K562 (cell line): ENCODE results near the gene CUX1. TPM values are rescaled to one million over a fixed set of nuclear protein-coding genes. Genes with fewer than 3 reads are reported as not detected.

Source experiments
- ATAC-seq: fragments of 200-7000 bp; cut with Tn5 transposase; 3 replicates; pipeline ENCODE4 v1.9.1; 2020; ENCODE audit warnings: moderate library complexity
- BruUV-seq: library from RNA; stranded (reverse); fragments of 400-500 nt; replicated peaks from 2 replicates; lab custom pipeline; 2021; lab: Mats Ljungman, UMichigan
- CTCF ChIA-PET: fragments of 300-600 bp; formaldehyde crosslinking; extraction: SDS; loops from one replicate; lab custom pipeline; 2021; ENCODE audit warnings: low intra/inter-chr PET ratio; lab: Yijun Ruan, JAX
- POLR2A ChIA-PET: fragments of 300-600, 350-650 bp; sonication (Branson Sonifier 250); formaldehyde crosslinking; extraction: SDS; loops from one replicate; lab custom pipeline; 2021; ENCODE audit warnings: antibody characterized with exemption, inconsistent platforms; lab: Yijun Ruan, JAX
- DNase-seq, 4 experiments: peaks; one replicate each; pipeline versions ENCODE4 v3.0.0 to v3.0.0-alpha.2; 2011 to 2018; ENCODE audit warnings: low spot score in 3 of 4, mixed read lengths in 3 of 4; ENCODE audit errors: extremely low read depth in 1 of 4
- FAIRE-seq: peaks from 2 replicates; lab custom pipeline; 2011; peaks lifted over from hg19 to GRCh38; lab: Jason Lieb, UNC
- H2AFZ ChIP-seq: 2 replicates; pipeline ENCODE4 v1.6.0; 2011; ENCODE audit warnings: low read depth, low read length, control low read depth, inconsistent platforms
- H3K27ac ChIP-seq: fragments of 200-600 bp; 3 replicates; pipeline ENCODE4 v1.8.0; 2011; ENCODE audit warnings: low read depth, mild to moderate bottlenecking, control low read depth, inconsistent platforms, low read length, moderate library complexity, mixed read lengths; ENCODE audit errors: extremely low read depth
- H3K27me3 ChIP-seq, 2 experiments: fragments of 300-600 bp in 1 of 2; 2 replicates in 1 of 2; 3 replicates in 1 of 2; pipeline versions ENCODE4 v1.6.0 to v1.8.0; 2011; ENCODE audit warnings: inconsistent platforms in 2 of 2, low read length in 2 of 2, mild to moderate bottlenecking in 1 of 2, mixed read lengths in 1 of 2, moderate library complexity in 1 of 2; ENCODE audit not compliant: control insufficient read depth in 2 of 2, insufficient read depth in 2 of 2
- H3K36me3 ChIP-seq: fragments of 300-600 bp; 3 replicates; pipeline ENCODE4 v1.8.0; 2011; ENCODE audit warnings: mild to moderate bottlenecking, low read length, inconsistent platforms; ENCODE audit not compliant: control insufficient read depth, insufficient read depth
- H3K4me1 ChIP-seq, 2 experiments: fragments of 200-600 bp in 1 of 2; replicated peaks in 1 of 2; 2 replicates in 1 of 2; 3 replicates in 1 of 2; pipeline versions ENCODE4 v1.5.1 to v1.8.0; 2011; ENCODE audit warnings: inconsistent platforms in 2 of 2, low read length in 2 of 2, mild to moderate bottlenecking in 1 of 2, mixed read lengths in 1 of 2, moderate library complexity in 1 of 2; ENCODE audit not compliant: control insufficient read depth in 2 of 2, insufficient read depth in 2 of 2
- H3K4me2 ChIP-seq: 2 replicates; pipeline ENCODE4 v1.6.1; 2011; ENCODE audit warnings: low read length, control low read depth, inconsistent platforms, mixed read lengths; ENCODE audit not compliant: insufficient read depth
- H3K4me3 ChIP-seq: fragments of 200-600 bp; sonication (generic), shearing (Covaris generic); 2 replicates; pipeline ENCODE4 v1.5.1; 2016; ENCODE audit warnings: control low read depth, inconsistent platforms
- H3K79me2 ChIP-seq: fragments of 200-600 bp; 3 replicates; pipeline ENCODE4 v1.8.0; 2011; ENCODE audit warnings: low read length, inconsistent platforms; ENCODE audit not compliant: control insufficient read depth, insufficient read depth
- H3K9ac ChIP-seq, 2 experiments: 2 replicates each; pipeline versions ENCODE4 v1.6.0 to v1.6.1; 2011; ENCODE audit warnings: low read depth in 2 of 2, low read length in 2 of 2, control low read depth in 1 of 2, inconsistent platforms in 1 of 2, mild to moderate bottlenecking in 1 of 2, mixed read lengths in 1 of 2; ENCODE audit not compliant: insufficient read depth in 1 of 2
- H3K9me1 ChIP-seq: one replicate; pipeline ENCODE4 v1.6.0; 2011; ENCODE audit warnings: inconsistent platforms, mild to moderate bottlenecking, low read length, moderate library complexity; ENCODE audit not compliant: control insufficient read depth, insufficient read depth
- H3K9me3 ChIP-seq: replicated peaks from 2 replicates; pipeline ENCODE4 v1.5.1; 2011; ENCODE audit warnings: low read depth, low read length, inconsistent platforms; ENCODE audit not compliant: control insufficient read depth, insufficient read depth
- H4K20me1 ChIP-seq: replicated peaks from 2 replicates; pipeline ENCODE4 v1.6.1; 2011; ENCODE audit warnings: low read length, inconsistent platforms, mixed read lengths; ENCODE audit not compliant: control insufficient read depth, insufficient read depth
- BRD4 ChIP-seq: fragments of 200-600 bp; sonication (generic); IDR thresholded peaks from 2 replicates; pipeline ENCODE4 v1.6.1; 2017; ENCODE audit warnings: inconsistent platforms
- BRD9 ChIP-seq: fragments of 450-650 bp; IDR thresholded peaks from 2 replicates; pipeline ENCODE4 v1.6.1; 2018; ENCODE audit warnings: low read depth; ENCODE audit not compliant: partially characterized antibody
- CREB3 ChIP-seq: fragments of 450-650 bp; conservative IDR thresholded peaks from 2 replicates; pipeline ENCODE4 v1.6.1; 2016; ENCODE audit warnings: missing genetic modification characterization, low read depth, mild to moderate bottlenecking, missing compliant biosample characterization, moderate library complexity
- CREM ChIP-seq: IDR thresholded peaks from 2 replicates; pipeline ENCODE4 v1.6.1; 2014; ENCODE audit warnings: antibody characterized with exemption, low read depth
- E4F1 ChIP-seq: fragments of 250-450 bp; sonication (Bioruptor Pico); IDR thresholded peaks from 2 replicates; pipeline ENCODE4 v1.5.0; 2021; ENCODE audit warnings: mild to moderate bottlenecking, borderline replicate concordance
- ETV1 ChIP-seq: fragments of 450-650 bp; conservative IDR thresholded peaks from 2 replicates; pipeline ENCODE4 v1.6.1; 2016; ENCODE audit warnings: missing genetic modification characterization, control low read depth, low read depth, missing compliant biosample characterization
- HDAC8 ChIP-seq: fragments of 450-650 bp; IDR thresholded peaks from 2 replicates; pipeline ENCODE4 v1.6.1; 2016; ENCODE audit warnings: mild to moderate bottlenecking, missing genetic modification characterization, moderate library complexity, missing compliant biosample characterization
- PHF21A ChIP-seq: fragments of 450-650 bp; IDR thresholded peaks from 2 replicates; pipeline ENCODE4 v1.6.1; 2017; ENCODE audit warnings: low read depth, borderline replicate concordance
- PTTG1 ChIP-seq: fragments of 450-650 bp; IDR thresholded peaks from 2 replicates; pipeline ENCODE4 v1.6.1; 2016; ENCODE audit warnings: low read depth, mild to moderate bottlenecking, missing genetic modification characterization, missing compliant biosample characterization
- RCOR1 ChIP-seq, 2 experiments: IDR thresholded peaks; 2 replicates each; pipeline ENCODE4 v1.6.1; 2012; ENCODE audit warnings: low read depth in 2 of 2, low read length in 2 of 2, borderline replicate concordance in 1 of 2, improper control_type of control experiment in 1 of 2
- SIRT6 ChIP-seq: IDR thresholded peaks from one replicate; pipeline ENCODE4 v1.6.1; 2012; ENCODE audit warnings: low read depth, mild to moderate bottlenecking, control low read depth, inconsistent platforms, low read length, moderate library complexity
- SUPT5H ChIP-seq: fragments of 450-650 bp; IDR thresholded peaks from 2 replicates; pipeline ENCODE4 v1.6.1; 2016
- VEZF1 ChIP-seq: fragments of 200-800 bp; sonication (Bioruptor generic); IDR thresholded peaks from 2 replicates; pipeline ENCODE4 v1.6.1; 2017; ENCODE audit warnings: missing genetic modification characterization, missing compliant biosample characterization
- ZBTB7A ChIP-seq: IDR thresholded peaks from 2 replicates; pipeline ENCODE4 v1.6.1; 2011; ENCODE audit warnings: low read depth, mild to moderate bottlenecking, low read length, moderate library complexity, borderline replicate concordance; ENCODE audit not compliant: control insufficient read depth
- ZNF584 ChIP-seq: fragments of 200-800 bp; sonication (Bioruptor generic); IDR thresholded peaks from 2 replicates; pipeline ENCODE4 v1.6.1; 2016; ENCODE audit warnings: low read depth, mild to moderate bottlenecking, missing genetic modification characterization, missing compliant biosample characterization
- WGBS: fragments of 100-300 bp; shearing (Covaris generic); methylation state at CpG from one replicate; pipeline ENCODE4 v1.1.6; 2016; ENCODE audit warnings: low coverage, mixed read lengths; ENCODE audit not compliant: insufficient coverage; ENCODE audit errors: missing lambda C conversion rate; 5-methylcytosine and 5-hydroxymethylcytosine counted together
- in situ Hi-C: fragments of 300-500 bp; cut with MboI; formaldehyde crosslinking; loops from 4 replicates; pipeline ENCODE4 v1.15.0; 2018; ENCODE audit warnings: inconsistent platforms, mixed read lengths
- intact Hi-C: fragments of 100-400 bp; cut with micrococcal nuclease; formaldehyde crosslinking; loops from 2 replicates; pipeline ENCODE4 v1.14.2; 2022
- polyA plus RNA-seq, 8 experiments: library from polyadenylated mRNA; depleted of rRNA in 4 of 8; stranded (reverse) in 5 of 8; unstranded in 3 of 8; fragments of >200 nt; fragmentation: Nextera tagmentation in 2 of 8; fragmentation: Illumina TruSeq in 1 of 8; extraction: Ambion mirVana in 2 of 8; extraction: Trizol in 1 of 8; gene quantifications; 2 replicates each; pipeline versions ENCODE4 v1.2.1 to v1.2.3, GENCODE V29; 2011 to 2014; ENCODE audit warnings: inconsistent platforms in 1 of 8, missing spikeins in 1 of 8
- total RNA-seq, 7 experiments: library from RNA; depleted of rRNA in 6 of 7; stranded (reverse); fragments of >200 nt in 6 of 7; fragmentation: Illumina TruSeq in 2 of 7; extraction: Trizol in 2 of 7; gene quantifications; 2 replicates each; pipeline versions ENCODE4 v1.2.1 to v1.2.3, GENCODE V29; 2011 to 2021; ENCODE audit warnings: low replicate concordance in 1 of 7
- TF ChIP-seq, protein P1 (sequence below): fragments of 250-450 bp; sonication (Bioruptor Pico); IDR thresholded peaks from 2 replicates; pipeline ENCODE4 v1.8.0; 2021; ENCODE audit warnings: moderate library complexity, mild to moderate bottlenecking, inconsistent platforms

CUX1 gene
- total and polyA plus RNA-seq, 9 of the 15 experiments (the other 6 are each of a cell fraction or from before 2014, with no cell fraction given), result 3.6 to 55.3 (median 25.2) TPM

GRCh38 chr7:102306916-102307677, 489.7 kb downstream of the CUX1 start:
- 15% methylated on average over 17 of the region's 17 CpGs for WGBS
- Histone ChIP-seq H2AFZ (no peak overlapping the region; the same call in 1 of the 2 replicates), H3K4me3 (no peak overlapping the region)
- TF ChIP-seq HDAC8 (tag), result no peak
- TF ChIP-seq CREM, result 0 out of 2 replicates have a peak, but pooled peaks have one; percentile 6
- TF ChIP-seq SIRT6, result no peak
- TF ChIP-seq BRD4, result no peak
- TF ChIP-seq E4F1 (CRISPR knock-in tag), result no peak
- TF ChIP-seq ZNF584 (CRISPR knock-in tag), result no peak
- TF ChIP-seq PTTG1, result no peak
- TF ChIP-seq ETV1, result peak; percentile 46; the same call in 1 of the 2 replicates
- TF ChIP-seq SUPT5H, result no peak
- TF ChIP-seq VEZF1 (CRISPR knock-in tag), result 0 out of 2 replicates have a peak, but pooled peaks have one; percentile 30
- TF ChIP-seq CREB3 (tag), result no peak
- peak; percentile 47; the same call in 1 of the 2 replicates for TF ChIP-seq ZBTB7A
- TF ChIP-seq, protein P1, sequence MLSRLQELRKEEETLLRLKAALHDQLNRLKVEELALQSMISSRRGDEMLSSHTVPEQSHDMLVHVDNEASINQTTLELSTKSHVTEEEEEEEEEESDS (CRISPR knock-in tag), result no peak
- no peak for TF ChIP-seq PHF21A
- no peak for TF ChIP-seq RCOR1 (IDR thresholded peaks at IDR 0.05; ENCODE audit: borderline replicate concordance in 1 of 2, low read depth in 2 of 2, low read length in 2 of 2)
- no peak for TF ChIP-seq BRD9

More at GRCh38 chr7:102306916-102307677, 489.7 kb downstream of the CUX1 start:
- Histone ChIP-seq H3K9ac (peak overlapping the region in 1 of 2 experiments; percentile 83; a peak in 2 of 4 replicates), H3K9me1 (no peaks in the 10 kb centered on the region), H3K36me3 (no peaks in the 10 kb centered on the region), H3K27ac (no peak overlapping the region), H3K9me3 (no peaks in the 10 kb centered on the region), H4K20me1 (no peaks in the 10 kb centered on the region; the same call in 1 of the 2 replicates), H3K4me1 (peaks cover 0 to 19% of the 10 kb centered on the region in 2 experiments; a peak in 2 of 5 replicates), H3K4me2 (no peak overlapping the region), H3K27me3 (peaks cover 27 to 73% of the 10 kb centered on the region in 2 experiments; a peak in 4 of 5 replicates), H3K79me2 (no peaks in the 10 kb centered on the region)
- peak; percentile 75 for ATAC-seq
- POLR2A ChIA-PET, result interaction anchor here (0.6 to 1.4 kb wide), 5 partner anchors 11 to 727 kb away, joined by 3 to 7 read pairs (median 3); no protein-coding TSS in a partner anchor
- BruUV-seq, result no TSS peak
- in situ Hi-C loops (loop anchor here (25.0 kb wide), 1 partner anchor 355 kb away; the partner anchor contains the start of genes POLR2J2 and SPDYE2B), intact Hi-C loops (no loop called here)
- peak in 1 of 4 experiments; percentile 30 for DNase-seq
- FAIRE-seq, result no peak
- CTCF ChIA-PET, result no interaction called here
